GM12865 (cell line): ENCODE measurements around the gene C21orf58.
A peak's percentile ranks its signal among the peaks of the same experiment; 100 is the strongest.

Source experiments
- DNase-seq: peaks from one replicate; pipeline ENCODE4 v3.0.0; 2010; ENCODE audit warnings: low read depth
- H3K4me3 ChIP-seq: 2 replicates; pipeline ENCODE4 v1.5.1; 2011; ENCODE audit warnings: mild to moderate bottlenecking, low read depth, low read length, control low read depth
- TF ChIP-seq, protein P1 (sequence below): IDR thresholded peaks from 2 replicates; pipeline ENCODE4 v1.5.1; 2011; ENCODE audit warnings: low read length, control low read depth, low read depth, inconsistent platforms; ENCODE audit not compliant: insufficient read depth; ENCODE audit errors: missing control alignments

Gene C21orf58

DNA sequence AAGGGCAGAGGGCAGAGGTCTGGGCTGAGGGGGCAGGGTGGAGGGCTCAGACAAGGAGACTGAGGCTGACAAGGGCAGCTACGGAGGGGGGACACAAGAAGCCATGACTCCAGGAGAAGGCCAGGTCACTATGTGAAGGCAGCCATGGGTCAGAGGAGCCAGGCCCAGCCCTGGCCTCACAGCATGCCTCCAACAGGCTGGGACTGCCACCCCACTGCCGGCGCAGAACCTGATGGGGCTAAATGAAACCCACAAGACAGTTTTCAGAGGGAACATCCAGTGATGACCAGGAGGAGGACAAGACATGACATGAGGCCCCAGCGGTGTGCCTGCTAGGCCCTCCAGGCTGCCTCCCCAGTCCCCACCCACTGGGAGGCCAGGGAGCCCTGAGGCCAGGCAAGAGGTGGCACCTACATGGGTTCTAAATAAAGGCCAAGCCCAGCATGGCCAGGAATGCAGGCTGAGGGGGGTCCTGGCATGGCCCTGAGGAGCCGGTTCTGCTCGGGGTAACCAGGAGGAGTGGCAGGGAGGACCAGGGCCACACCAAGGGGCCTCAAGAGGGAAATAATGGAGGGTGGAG is 67.8 kb downstream of the C21orf58 start:
- no peak overlapping the region for H3K4me3 ChIP-seq
- no peak for DNase-seq
- TF ChIP-seq, protein P1, sequence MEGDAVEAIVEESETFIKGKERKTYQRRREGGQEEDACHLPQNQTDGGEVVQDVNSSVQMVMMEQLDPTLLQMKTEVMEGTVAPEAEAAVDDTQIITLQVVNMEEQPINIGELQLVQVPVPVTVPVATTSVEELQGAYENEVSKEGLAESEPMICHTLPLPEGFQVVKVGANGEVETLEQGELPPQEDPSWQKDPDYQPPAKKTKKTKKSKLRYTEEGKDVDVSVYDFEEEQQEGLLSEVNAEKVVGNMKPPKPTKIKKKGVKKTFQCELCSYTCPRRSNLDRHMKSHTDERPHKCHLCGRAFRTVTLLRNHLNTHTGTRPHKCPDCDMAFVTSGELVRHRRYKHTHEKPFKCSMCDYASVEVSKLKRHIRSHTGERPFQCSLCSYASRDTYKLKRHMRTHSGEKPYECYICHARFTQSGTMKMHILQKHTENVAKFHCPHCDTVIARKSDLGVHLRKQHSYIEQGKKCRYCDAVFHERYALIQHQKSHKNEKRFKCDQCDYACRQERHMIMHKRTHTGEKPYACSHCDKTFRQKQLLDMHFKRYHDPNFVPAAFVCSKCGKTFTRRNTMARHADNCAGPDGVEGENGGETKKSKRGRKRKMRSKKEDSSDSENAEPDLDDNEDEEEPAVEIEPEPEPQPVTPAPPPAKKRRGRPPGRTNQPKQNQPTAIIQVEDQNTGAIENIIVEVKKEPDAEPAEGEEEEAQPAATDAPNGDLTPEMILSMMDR: no peak

DNA sequence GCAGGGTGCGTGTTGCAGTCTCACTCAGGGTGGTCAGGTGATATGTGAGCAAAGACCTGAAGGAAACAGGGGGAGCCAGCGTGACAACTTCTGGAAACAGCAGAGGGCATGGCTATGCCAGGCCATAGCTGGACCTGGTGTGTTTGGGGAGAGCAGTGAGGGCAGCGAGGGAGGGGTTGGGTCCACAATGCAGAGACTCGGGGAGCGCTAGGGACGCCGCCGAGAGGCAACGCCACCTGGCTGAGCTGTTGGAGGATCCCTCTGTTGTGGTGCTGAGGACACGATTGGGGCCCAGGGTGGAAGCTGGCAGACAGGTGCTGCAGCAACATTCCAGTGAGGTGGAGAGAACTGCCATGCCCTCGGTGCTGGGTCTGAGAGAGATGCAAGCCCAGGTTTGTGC is 68.5 kb downstream of the C21orf58 start:
- H3K4me3 ChIP-seq: no peak overlapping the region
- no peak for DNase-seq
- TF ChIP-seq, protein P1: no peak

DNA sequence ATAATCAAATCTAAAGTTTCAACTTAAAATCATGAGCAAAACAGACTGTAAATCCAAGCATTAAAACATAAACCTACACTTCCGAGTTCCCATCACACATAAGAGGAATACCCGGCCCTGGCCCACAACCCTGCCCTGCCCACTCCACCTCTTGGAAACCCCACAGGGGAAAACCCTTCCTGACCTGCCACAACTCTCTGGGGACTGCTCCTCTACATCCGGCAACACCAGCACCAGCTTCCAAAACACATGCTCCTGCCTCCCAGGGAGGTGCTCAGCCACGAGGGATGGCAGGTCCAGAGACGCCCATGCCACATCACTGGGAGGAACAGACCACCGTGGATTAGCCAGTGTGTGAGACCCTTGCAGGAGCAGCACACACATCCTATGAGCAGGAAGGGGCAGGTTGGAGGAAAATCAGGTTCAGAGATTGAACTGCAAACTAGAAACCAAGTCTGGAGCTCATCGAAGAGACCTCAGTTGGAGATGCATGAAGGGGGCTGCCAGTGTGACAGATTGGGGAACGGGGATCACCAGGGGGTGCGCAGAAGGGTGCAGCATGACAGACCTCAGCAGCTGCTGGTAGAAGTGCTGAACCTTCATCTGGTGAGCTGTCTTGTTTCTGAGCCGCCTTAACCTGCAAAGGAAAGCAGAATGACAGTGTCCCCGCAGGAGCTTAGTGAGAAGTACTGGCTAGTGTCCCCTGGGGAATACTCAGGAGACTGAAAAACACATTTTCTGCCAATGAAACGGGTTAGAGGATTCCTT is 69.3 kb downstream of the C21orf58 start:
- H3K4me3 ChIP-seq: no peak overlapping the region
- TF ChIP-seq, protein P1: no peak
- peak; percentile 65 for DNase-seq

DNA sequence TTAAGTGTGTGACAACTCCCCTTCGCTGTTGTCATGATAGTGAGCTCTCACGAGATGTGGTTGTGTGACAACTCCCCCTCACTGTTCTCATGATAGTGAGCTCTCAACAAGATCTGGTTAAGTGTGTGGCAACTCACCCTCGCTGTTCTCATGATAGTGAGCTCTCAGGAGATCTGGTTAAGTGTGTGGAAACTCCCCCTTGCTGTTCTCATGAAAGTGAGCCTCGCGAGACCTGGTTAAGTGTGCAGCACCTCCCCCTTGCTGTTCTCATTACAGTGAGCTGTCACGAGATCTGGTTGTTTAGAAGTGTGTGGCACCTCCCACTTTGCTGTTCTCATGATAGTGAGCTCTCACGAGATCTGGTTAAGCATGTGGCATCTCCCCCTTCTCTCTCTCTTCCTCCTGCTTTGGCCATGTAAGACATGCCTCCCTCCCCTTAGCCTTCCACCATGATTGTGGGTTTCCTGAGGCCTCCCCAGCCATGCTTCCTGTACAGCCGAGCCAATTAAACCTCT is 70.0 kb downstream of the C21orf58 start:
- H3K4me3 ChIP-seq: no peak overlapping the region
- TF ChIP-seq, protein P1: no peak
- peak; percentile 85 for DNase-seq

DNA sequence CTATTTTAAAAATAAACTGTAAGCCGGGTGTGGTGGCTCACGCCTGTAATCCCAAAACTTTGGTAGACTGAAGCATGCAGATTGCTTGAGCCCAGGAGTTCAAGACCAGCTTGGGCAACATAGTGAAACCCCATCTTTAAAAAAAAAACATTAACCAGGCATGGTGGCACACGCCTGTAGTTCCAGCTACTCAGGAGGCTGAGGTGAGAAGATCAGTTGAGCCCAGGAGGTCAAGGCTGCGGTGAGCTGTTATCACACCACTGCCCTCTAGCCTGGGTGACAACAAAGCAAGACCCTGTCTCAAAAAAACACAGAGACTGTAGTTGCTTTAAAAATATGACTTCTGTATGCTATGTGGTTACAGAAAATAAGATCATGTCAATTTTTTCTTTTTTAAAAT is 70.8 kb downstream of the C21orf58 start:
- TF ChIP-seq, protein P1: no peak
- DNase-seq: no peak
- H3K4me3 ChIP-seq: no peak overlapping the region
